ENCODE data around the gene ROBO4. TPM values are rescaled to one million over a fixed set of nuclear protein-coding genes. Genes with fewer than 3 reads are reported as not detected.

Gene ROBO4
- total and polyA plus RNA-seq, 2 of the 13 experiments (the other 11 are each of a cell fraction or from before 2014, with no cell fraction given) = 0.07 to 1.1 TPM

GRCh38 chr11:124934862-124935547 is 37.3 kb upstream of the ROBO4 start (continued):
- no peak for TF ChIP-seq RNF219 (CRISPR knock-in tag; IDR thresholded peaks at IDR 0.05)
- TF ChIP-seq ZNF557 (CRISPR knock-in tag; IDR thresholded peaks at IDR 0.05) = no peak
- no peak for TF ChIP-seq MLXIP (CRISPR knock-in tag; IDR thresholded peaks at IDR 0.05; ENCODE audit: borderline replicate concordance)
- TF ChIP-seq ZBTB37 (CRISPR knock-in tag; IDR thresholded peaks at IDR 0.05) = no peak
- no peak for TF ChIP-seq ZNF354B (CRISPR knock-in tag; IDR thresholded peaks at IDR 0.05)
- TF ChIP-seq XRCC5 (optimal IDR thresholded peaks at IDR 0.05; ENCODE audit: low read length) = no peak
- TF ChIP-seq ZNF737 (CRISPR knock-in tag; IDR thresholded peaks at IDR 0.05; ENCODE audit: borderline replicate concordance) = no peak
- TF ChIP-seq GFI1 (CRISPR knock-in tag; IDR thresholded peaks at IDR 0.05; ENCODE audit: borderline replicate concordance) = no peak
- no peak for TF ChIP-seq AGO1 (IDR thresholded peaks at IDR 0.05; ENCODE audit: low read depth, low read length, poor library complexity, severe bottlenecking)
- 0 out of 2 replicates have a peak, but pooled peaks have one; percentile 17 for TF ChIP-seq MIXL1 (CRISPR knock-in tag; IDR thresholded peaks at IDR 0.05)
- TF ChIP-seq ZNF460 (CRISPR knock-in tag; IDR thresholded peaks at IDR 0.05; ENCODE audit: borderline replicate concordance) = no peak
- TF ChIP-seq ZNF350 (CRISPR knock-in tag; IDR thresholded peaks at IDR 0.05; ENCODE audit: borderline replicate concordance, low read depth) = no peak
- no peak for TF ChIP-seq HIC2 (CRISPR knock-in tag; IDR thresholded peaks at IDR 0.05; ENCODE audit: low read depth)
- TF ChIP-seq SALL1 (CRISPR knock-in tag; IDR thresholded peaks at IDR 0.05) = no peak; the same call in 1 of the 2 replicates

Data from HepG2 (cell line).